ENCODE data around the gene BDH1. TPM values are rescaled to one million over a fixed set of nuclear protein-coding genes. Genes with fewer than 3 reads are reported as not detected.

Gene BDH1
- total and polyA plus RNA-seq, 2 of the 8 experiments (the other 6 are each of a cell fraction or from before 2014, with no cell fraction given), result 27.2 to 28.1 TPM

DNA sequence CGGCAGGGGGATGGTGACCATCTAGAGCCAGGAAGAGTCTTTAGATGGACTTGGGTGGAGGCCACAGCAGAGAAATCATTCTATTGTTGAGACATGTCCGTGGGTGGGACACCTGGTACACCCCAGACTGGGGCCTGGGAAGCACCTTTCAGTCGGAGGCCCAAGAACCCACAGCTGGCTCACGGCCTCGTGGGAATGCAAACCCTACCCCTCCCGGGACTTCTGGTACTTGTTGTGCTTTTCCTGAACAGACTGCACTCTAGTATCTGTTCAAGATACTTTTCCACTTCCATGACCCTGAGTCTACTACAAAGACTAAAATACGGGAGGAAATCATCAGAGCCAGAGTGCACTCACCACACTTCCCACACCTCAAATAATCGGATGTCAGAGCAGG lies 60.7 kb downstream of the BDH1 start (continued):
- no peak for TF ChIP-seq SIX5 (IDR thresholded peaks at IDR 0.05; ENCODE audit: low read depth, low read length)
- TF ChIP-seq BCL11A (IDR thresholded peaks at IDR 0.05; ENCODE audit: low read depth in 2 of 2, low read length in 2 of 2), result no peak
- no peak for TF ChIP-seq BACH1 (IDR thresholded peaks at IDR 0.05; ENCODE audit: low read length)
- no peak for TF ChIP-seq YY1 (IDR thresholded peaks at IDR 0.05; ENCODE audit: low read depth, low read length)
- no peak for TF ChIP-seq KDM1A (IDR thresholded peaks at IDR 0.05; ENCODE audit: borderline replicate concordance, low read length)
- TF ChIP-seq POLR2AphosphoS5 (IDR thresholded peaks at IDR 0.05; ENCODE audit: low read depth, low read length), result no peak
- no peak for TF ChIP-seq HDAC2 (IDR thresholded peaks at IDR 0.05; ENCODE audit: borderline replicate concordance in 1 of 2, low read depth in 2 of 2, low read length in 2 of 2)
- no peak for TF ChIP-seq RNF2 (IDR thresholded peaks at IDR 0.05; ENCODE audit: borderline replicate concordance, low read depth, low read length, missing control alignments, poor library complexity, severe bottlenecking)
